Stimulated activated CD8-positive, alpha-beta memory T cell treated with anti-CD3 and anti-CD28 coated beads, Interleukin-15, amount 100 ng/mL, for 48 hours (primary cell): Measurements from ENCODE around the gene DSC2.
"Not testable (repeated sequence)": the region's sequence is repeated elsewhere in the genome, so short reads cannot be mapped to it uniquely, and the experiment has no call there.

Experiments
- DNase-seq, 2 donors: peaks; one replicate each; pipeline ENCODE4 v3.0.0-alpha.2; 2020; ENCODE audit warnings: low read depth in 2 of 2

The DSC2 gene

DNA sequence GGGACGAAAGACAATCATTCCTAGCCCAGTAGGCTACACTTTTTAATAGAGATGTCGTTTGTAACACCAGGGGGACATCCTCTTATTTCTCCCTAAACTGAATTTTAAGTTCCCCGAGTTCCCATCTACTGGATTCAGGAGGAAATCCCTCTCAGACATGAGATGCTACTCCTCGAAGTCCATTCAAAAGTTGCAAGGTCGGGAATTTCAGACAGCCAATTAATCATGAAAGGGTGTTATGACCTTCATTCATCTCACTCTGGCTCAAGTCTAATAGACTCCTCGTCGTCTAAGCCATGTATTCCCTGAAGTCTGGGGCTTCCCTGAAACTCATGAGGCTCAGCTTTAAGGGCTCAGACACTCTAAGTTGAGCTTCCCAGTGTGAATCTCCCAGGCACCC, 58.5 kb downstream of the DSC2 start:
- DNase-seq = no peak

DNA sequence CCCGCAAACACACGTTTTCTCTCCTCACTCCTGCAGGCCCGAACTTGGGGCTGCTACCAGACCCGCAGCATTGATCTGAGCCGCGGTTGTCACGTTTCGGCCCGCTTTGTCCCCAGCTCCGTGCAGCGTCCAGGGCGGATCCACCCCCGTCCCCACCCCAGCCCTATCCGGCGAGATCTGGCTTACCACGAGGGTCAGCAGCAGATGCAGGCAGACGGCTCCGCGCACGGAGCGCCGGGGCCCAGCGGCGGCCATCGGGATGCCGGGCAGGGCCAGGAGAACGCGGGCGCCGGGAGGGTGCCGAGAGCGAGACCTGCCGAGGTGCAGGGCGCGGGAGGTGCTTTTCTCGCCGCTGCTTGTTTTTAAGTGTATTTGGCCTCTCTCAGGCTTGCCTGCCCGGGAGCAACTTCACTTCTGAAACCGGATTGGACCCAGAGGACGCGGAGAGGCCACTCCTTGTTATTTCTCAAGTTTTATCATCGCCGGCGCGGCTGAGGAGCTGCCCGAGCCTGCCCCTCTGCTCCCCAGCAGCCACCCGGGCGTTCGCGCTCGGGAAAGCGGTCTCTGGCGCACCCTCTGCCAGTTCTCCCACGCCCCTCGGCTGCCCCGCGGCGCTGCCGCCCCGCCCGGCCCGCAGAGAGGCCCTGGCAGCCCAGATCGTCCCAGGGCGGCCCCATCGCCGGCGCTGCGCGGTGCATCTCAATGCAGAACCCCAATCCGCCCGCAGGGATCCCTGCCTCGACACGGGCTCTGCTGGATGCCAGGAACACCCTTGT, 59.6 kb downstream of the DSC2 start, which contains the start of gene DSC3:
Gene DSC3 (minus strand): TSS at position 337 of the 776 bp plus-strand sequence. CDS start 82 bp downstream, at position 255.
- DNase-seq = no peak

- no peak for DNase-seq
These were observed 60.2 kb downstream of the DSC2 start for GRCh38 chr18:31042084-31042405.

GRCh38 chr18:31041271-31042083, 60.7 kb downstream of the DSC2 start:
- DNase-seq = no peak

GRCh38 chr18:31040686-31041270, 61.4 kb downstream of the DSC2 start:
- no peak for DNase-seq

- DNase-seq = no peak
These were observed 62.8 kb downstream of the DSC2 start for GRCh38 chr18:31039426-31039825.

DNA sequence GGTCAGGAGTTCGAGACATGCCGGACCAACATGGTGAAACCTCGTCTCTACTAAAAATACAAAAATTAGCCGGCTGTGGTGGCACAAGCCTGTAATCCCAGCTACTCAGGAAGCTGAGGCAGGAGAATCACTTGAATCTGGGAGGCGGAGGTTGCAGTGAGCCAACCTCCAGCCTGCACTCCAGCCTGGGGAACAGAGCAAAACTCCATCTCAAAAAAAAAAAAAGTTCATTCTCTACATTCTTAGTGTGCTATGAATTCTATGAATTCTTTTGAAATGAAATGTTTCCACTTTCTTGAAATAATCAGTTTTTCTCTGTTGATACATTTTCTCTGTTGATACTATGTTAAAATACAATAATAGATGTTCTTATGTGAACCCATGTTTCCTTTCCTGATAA, 64.5 kb downstream of the DSC2 start:
- not testable (repeated sequence) for DNase-seq

DNA sequence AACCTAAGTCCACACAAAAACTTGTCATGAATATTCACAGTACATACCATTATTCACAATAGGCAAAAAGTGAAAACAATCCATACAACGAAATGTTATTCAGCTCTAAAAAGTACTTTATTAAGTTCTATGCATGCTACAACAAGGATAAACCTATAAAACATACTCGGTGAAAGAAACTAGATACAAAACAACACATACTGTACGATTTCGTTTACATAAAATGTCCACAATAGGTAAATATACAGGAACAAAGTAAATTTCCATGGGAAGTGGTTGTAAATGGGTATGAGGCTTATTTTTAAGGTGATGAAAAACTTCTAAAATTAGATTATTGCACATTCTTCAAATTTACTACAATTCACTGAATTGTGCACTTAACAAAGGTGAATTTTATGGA, 67.7 kb downstream of the DSC2 start:
- DNase-seq = no peak

- no peak for DNase-seq
These were observed 71.5 kb downstream of the DSC2 start for GRCh38 chr18:31030574-31031278.

- DNase-seq = no peak
These were observed 86.3 kb downstream of the DSC2 start for GRCh38 chr18:31015715-31016434.

DNA sequence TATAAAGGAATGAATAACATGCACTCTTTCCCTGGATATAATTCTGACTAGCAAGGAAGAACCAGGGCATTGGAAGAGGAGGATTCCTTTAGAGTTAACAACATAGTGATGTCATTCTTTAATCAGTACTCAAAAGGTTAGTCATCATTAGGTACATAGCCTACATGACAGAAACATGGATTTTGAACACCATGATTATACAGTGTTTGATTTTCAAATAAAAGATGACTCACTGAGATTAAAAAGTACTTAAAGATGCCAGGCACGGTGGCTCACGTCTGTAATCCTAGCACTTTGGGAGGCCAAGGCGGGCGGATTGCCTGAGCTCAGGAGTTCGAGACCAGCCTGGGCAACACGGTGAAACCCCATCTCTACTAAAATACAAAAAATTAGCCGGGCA, 90.8 kb downstream of the DSC2 start:
- DNase-seq = not testable (repeated sequence)

- DNase-seq = no peak
These were observed 91.6 kb downstream of the DSC2 start for GRCh38 chr18:31010601-31011000.
